HG03565 (cell line): Measurements from ENCODE around the gene ELOVL3.
"Not testable (repeated sequence)": the region's sequence is repeated elsewhere in the genome, so short reads cannot be mapped to it uniquely, and the experiment has no call there.

ENCODE experiments used
- ATAC-seq: cut with Tn5 transposase; IDR thresholded peaks from one replicate; pipeline ENCODE4 v1.9.1; 2021; ENCODE audit warnings: mild to moderate bottlenecking, moderate library complexity; ENCODE audit not compliant: unreplicated experiment

ELOVL3 gene

GRCh38 chr10:102252508-102252907, 26.4 kb downstream of the ELOVL3 start:
- ATAC-seq: not testable (repeated sequence)

- ATAC-seq: no peak
These were observed 28.3 kb downstream of the ELOVL3 start for GRCh38 chr10:102254426-102254825.

- no peak for ATAC-seq
These were observed 29.3 kb downstream of the ELOVL3 start for GRCh38 chr10:102255404-102255803.

- no peak for ATAC-seq
These were observed 35.1 kb downstream of the ELOVL3 start for GRCh38 chr10:102261196-102261595.

GRCh38 chr10:102261842-102262241, 35.7 kb downstream of the ELOVL3 start:
- ATAC-seq: no peak

- ATAC-seq: no peak
These were observed 36.8 kb downstream of the ELOVL3 start for GRCh38 chr10:102262744-102263370.

GRCh38 chr10:102264371-102264770, 38.3 kb downstream of the ELOVL3 start:
- ATAC-seq: no peak

GRCh38 chr10:102266670-102267069, 40.6 kb downstream of the ELOVL3 start:
- no peak for ATAC-seq

- no peak for ATAC-seq
These were observed 41.6 kb downstream of the ELOVL3 start for GRCh38 chr10:102267748-102268147.

- no peak for ATAC-seq
These were observed 42.3 kb downstream of the ELOVL3 start for GRCh38 chr10:102268375-102268888.

GRCh38 chr10:102269017-102269416, 42.9 kb downstream of the ELOVL3 start:
- no peak for ATAC-seq

GRCh38 chr10:102274062-102274461, 48.0 kb downstream of the ELOVL3 start:
- ATAC-seq: no peak

GRCh38 chr10:102275343-102275742, 49.2 kb downstream of the ELOVL3 start:
- no peak for ATAC-seq

- ATAC-seq: no peak
These were observed 53.0 kb downstream of the ELOVL3 start for GRCh38 chr10:102279104-102279503.
